Measurements from ENCODE around the gene CD226.
"Not testable (repeated sequence)": the region's sequence is repeated elsewhere in the genome, so short reads cannot be mapped to it uniquely, and the experiment has no call there.

CD226 gene

DNA sequence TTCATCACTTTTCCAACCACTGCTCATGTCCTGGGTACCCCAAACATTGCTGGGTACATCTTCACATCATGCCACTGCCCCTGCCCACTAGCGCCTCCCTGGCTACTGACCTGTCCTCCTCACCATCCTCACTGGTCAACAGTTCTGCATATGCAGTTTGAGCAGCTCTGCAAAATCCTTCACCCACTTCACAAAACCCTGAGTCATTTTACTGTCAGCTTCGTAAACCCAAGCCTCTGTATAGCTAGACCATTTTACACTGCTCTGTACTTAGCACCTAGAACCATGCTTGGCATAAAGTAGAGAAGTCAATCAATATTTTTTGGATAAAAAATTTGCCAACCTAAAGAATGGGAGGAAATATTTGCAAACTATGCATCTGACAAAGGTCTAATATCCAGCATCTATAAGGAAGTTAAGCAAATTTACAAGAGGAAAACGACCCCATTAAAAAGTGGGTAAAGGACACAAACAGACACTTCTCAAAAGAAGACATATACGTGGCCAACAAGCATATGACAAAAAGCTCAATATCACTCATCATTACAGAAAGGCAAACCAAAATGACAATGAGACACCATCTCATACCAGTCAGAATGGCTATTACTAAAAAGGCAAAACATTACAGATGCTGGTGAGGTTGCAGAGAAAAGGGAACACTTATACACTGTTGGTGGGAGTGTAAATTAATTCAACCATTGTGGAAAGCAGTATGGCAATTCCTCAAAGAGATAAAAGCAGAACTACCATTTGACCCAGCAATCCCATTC, 48.3 kb downstream of the CD226 start:
- DNase-seq: not testable (repeated sequence)

DNA sequence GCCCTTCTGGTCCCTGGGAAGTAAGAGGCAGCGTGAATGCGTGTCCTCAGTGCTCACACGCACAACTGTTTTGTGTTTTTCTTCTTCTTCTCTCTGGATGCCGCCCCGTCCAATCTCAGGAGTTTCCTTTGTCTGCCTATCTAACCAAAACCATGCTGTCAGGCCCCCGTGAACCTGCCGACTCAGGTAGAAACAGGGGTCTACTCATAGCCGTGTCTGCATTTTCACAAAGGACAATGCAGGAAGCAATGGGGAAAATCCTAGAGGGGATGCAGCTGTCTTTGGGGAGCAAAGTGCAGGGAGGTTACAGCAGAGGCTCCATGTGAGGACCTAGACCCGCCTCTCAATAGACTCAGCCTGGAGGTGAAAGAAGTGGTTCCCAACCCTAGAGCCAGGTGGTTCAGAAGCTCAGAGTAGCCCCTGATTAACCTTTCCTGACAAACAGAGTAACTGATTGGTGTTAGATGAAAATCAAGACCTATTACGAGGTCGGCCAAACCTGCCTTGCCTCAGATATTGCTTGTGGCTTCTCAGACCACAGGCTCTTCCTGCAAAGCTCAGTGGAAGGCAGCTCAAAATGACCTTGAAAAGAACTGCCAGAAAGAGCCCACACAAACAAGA, 49.3 kb downstream of the CD226 start:
- no peak for DNase-seq

- DNase-seq: no peak
These were observed 50.1 kb downstream of the CD226 start for GRCh38 chr18:69897397-69898108.

GRCh38 chr18:69895066-69896047, 52.3 kb downstream of the CD226 start:
- DNase-seq: no peak

GRCh38 chr18:69894467-69894866, 53.2 kb downstream of the CD226 start:
- no peak for DNase-seq

DNA sequence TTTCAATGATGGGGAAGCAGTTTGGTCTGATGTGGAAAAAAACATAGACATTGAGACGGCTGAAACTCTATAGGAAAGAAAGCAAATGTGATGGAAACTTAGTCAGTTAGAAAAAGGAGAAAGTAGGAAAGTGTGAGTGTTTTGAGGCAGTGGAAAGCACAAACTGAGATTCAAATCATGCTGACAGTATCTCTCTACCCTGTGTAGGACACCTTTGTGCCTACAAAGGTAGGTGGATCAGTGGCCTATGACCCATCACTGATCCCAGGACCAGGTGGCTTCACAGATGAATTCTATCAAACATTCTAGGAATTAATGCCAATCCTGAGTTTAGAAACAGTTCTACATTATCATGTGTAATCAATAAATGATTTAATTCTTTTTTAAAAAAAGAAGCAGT, 57.1 kb downstream of the CD226 start:
- DNase-seq: no peak

DNA sequence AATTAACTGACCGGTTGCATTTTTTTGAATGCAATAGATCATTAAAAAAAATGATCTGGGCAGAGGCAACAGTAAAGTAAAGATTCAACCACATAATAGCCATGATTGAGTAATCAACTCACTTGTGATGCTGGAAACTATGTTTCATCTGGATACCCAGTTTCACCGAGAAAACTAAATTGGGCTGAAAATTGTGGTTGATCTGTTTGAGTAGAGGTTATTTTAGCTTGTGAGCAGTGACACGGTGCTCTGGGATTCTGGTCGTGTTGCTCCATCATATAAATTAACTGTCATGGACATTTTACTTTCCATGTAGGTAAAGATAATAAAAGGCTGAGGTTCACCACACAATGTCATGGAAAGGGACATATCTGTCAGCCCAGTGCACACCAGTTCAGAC, 58.7 kb downstream of the CD226 start:
- DNase-seq: no peak

DNA sequence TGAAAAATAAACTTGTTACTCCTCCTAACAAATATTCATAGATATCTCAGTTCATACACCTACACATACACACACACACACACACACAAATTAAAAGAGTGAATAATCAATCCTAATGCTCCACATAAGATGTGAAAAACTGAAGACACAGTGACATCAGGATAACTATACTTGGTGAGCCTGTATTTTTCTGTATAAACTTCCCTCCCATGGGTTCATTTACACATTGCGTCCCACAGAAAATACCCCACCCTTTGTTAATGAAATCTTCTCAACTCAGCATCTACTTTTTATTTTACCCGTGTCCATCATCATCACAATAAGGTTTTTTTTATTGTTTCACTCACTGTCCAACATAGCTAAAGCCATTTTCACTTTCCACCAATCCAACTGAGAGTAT, 60.4 kb downstream of the CD226 start:
- no peak for DNase-seq

- no peak for DNase-seq
These were observed 61.7 kb downstream of the CD226 start for GRCh38 chr18:69885841-69886531.

- DNase-seq: no peak
These were observed 62.3 kb downstream of the CD226 start for GRCh38 chr18:69885355-69885754.

- no peak for DNase-seq
These were observed 63.9 kb downstream of the CD226 start for GRCh38 chr18:69883781-69884180.

GRCh38 chr18:69882965-69883668, 64.6 kb downstream of the CD226 start:
- no peak for DNase-seq

DNA sequence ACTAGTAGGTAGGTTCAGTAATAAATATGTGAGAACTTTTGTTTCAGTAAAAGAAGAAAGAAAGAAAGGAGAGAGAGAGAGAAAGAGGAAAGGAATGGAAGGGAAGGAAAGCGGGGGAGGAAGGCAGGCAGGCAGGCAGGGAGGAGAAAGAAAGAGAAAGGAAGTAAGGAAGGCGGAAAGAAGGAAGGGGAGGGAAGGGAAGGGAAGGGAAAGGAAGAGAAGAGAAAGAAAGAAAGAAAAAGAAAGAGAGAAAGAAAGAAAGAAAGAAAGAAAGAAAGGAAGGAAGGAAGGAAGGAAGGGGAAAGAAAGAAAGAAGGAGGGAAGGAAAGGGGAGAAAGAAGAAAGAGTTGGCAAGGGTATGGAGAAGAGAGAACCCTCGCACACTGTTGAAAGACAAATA, 67.6 kb downstream of the CD226 start:
- DNase-seq: no peak

DNA sequence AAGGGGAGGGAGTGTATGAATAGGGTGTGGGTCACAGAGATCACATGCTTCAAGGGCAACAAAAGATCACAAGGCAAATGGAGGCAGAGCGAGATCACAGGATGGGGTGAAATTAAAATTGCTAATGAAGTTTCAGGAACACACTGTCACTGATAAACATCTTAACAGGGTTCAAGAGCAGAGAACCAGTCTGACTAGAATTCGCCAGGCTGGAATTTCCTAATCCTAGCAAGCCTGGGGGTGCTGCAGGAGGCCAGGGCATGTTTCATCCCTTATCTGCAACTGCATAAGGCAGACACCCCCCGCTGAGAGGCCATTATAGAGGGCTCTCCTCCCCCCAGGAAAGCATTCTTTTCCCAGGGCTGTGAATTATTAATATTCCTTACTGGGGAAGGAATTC, 68.6 kb downstream of the CD226 start:
- DNase-seq: not testable (repeated sequence)

GRCh38 chr18:69878213-69878933, 69.3 kb downstream of the CD226 start:
- no peak for DNase-seq

DNA sequence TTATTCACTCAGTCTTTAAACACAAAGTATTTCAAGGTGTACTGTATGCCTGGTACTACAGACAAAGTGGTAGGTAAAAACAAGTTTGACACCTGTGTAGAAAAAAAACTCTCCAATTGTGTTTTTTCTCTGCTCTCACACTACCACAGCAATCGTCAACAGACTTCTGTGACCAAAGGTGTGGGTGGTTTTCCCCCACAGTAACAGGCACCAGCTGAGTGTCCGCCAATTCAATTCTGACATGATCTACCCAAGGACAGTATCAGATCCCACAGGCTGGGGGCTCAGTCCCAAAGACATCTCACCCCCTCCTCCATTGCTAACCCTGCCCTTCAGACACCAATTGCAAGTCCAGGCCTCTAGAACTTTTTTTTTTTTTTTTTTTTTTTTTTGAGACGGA, 71.2 kb downstream of the CD226 start:
- no peak for DNase-seq

DNA sequence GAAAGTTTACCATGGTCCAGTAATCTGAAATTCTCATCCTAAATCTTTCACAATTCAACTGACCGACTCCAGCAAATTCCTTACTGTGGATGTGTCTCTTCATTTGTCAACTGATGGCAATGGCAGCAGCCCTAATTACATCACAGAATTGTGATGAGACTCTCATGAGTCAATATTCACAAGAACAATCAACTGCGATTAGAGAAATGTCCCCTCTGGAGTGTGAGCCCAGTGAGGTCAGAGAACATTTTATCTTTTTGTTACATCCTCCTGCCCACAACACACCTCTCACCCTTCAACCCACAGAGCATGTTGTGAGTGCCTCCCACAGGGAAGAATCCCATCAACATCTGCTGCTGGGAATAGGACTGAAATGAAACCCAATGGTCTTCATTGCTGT, 73.6 kb downstream of the CD226 start:
- DNase-seq: no peak

DNA sequence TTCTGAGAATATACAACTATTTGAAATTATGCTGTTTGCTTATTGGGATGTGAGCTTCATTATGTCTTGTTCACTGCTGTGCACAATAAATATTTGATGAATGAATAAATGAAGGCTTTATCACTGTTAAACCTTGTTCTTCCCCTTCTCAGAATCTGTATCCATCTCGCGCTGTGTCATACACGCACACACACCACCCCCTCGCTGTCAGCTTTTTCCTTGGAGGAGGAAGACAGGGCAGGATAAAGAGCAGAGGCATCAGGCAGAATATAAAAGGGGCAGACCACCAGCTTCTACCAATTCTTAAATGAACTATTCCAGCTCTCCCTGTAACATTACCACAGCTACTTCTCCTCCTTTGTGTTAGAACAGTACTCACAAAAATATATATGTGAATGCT, 75.0 kb downstream of the CD226 start:
- no peak for DNase-seq

GRCh38 chr18:69871363-69871762, 76.3 kb downstream of the CD226 start:
- peak; percentile 61 for DNase-seq

DNA sequence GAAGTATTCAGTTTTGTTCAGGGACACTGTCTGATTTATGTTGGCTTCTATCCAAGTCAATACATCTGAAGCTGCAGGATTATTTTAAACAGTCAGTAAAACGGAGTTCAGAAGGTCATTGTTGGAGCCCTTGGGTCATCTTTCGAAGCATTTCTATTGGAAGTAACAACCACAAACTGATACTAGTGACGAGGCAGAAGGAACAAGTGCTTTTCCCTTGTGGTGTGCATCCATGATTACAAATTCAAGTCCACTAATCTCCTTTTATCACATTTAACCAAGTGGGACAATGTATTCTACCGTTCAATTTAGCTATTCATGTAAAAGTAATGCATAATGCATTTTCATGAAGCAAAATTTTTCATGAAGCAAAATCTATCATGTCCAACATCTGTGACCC, 76.9 kb downstream of the CD226 start:
- DNase-seq: no peak

- DNase-seq: no peak
These were observed 81.5 kb downstream of the CD226 start for GRCh38 chr18:69866212-69866611.

All from SHP77 treated with DMSO at 0.1 percent for 48 hours (cell line).